Endothelial cell of umbilical vein (primary cell): ENCODE results near the gene CKLF. TPM values are rescaled to one million over a fixed set of nuclear protein-coding genes. Genes with fewer than 3 reads are reported as not detected.

ENCODE experiments used
- BruUV-seq: library from RNA; stranded (reverse); fragments of 400-500 nt; replicated peaks from 2 replicates; lab custom pipeline; 2021; lab: Mats Ljungman, UMichigan
- CTCF ChIA-PET: fragments of 300-600, 350-600 bp; sonication (Branson Sonifier 250); formaldehyde crosslinking; loops from one replicate; lab custom pipeline; 2021; ENCODE audit warnings: antibody characterized with exemption, inconsistent platforms; lab: Charles Lee
- POLR2A ChIA-PET: fragments of 300-600, 350-600 bp; sonication (Branson Sonifier 250); formaldehyde crosslinking; loops from one replicate; lab custom pipeline; 2021; ENCODE audit warnings: antibody characterized with exemption, inconsistent platforms; lab: Charles Lee
- DNase-seq: peaks from one replicate; pipeline ENCODE4 v3.0.0-alpha.2; 2011; ENCODE audit warnings: low read depth, low spot score
- FAIRE-seq: peaks from 2 replicates; lab custom pipeline; 2011; peaks lifted over from hg19 to GRCh38; lab: Jason Lieb, UNC
- H2AFZ ChIP-seq: 2 replicates; pipeline ENCODE4 v1.6.0; 2012; ENCODE audit warnings: low read depth, low read length, control low read depth, inconsistent platforms
- H3K27ac ChIP-seq: 2 replicates; pipeline ENCODE4 v1.5.1; 2011; ENCODE audit warnings: low read depth, mild to moderate bottlenecking, control low read depth, low read length, moderate library complexity; ENCODE audit not compliant: insufficient read depth
- H3K27me3 ChIP-seq, 2 experiments: 2 replicates each; pipeline versions ENCODE4 v1.6.0 to v1.6.1; 2011; ENCODE audit warnings: low read length in 2 of 2, mixed read lengths in 1 of 2; ENCODE audit not compliant: control insufficient read depth in 2 of 2, insufficient read depth in 2 of 2
- H3K36me3 ChIP-seq, 2 experiments: 2 replicates in 1 of 2; 3 replicates in 1 of 2; pipeline ENCODE4 v1.5.1; 2011; ENCODE audit warnings: low read length in 2 of 2, mild to moderate bottlenecking in 1 of 2, moderate library complexity in 1 of 2; ENCODE audit not compliant: control insufficient read depth in 2 of 2, insufficient read depth in 2 of 2; ENCODE audit errors: extremely low read depth in 1 of 2
- H3K4me1 ChIP-seq: 3 replicates; pipeline ENCODE4 v1.5.1; 2011; ENCODE audit warnings: mild to moderate bottlenecking, low read length; ENCODE audit not compliant: control insufficient read depth, insufficient read depth; ENCODE audit errors: extremely low read depth
- H3K4me2 ChIP-seq: 2 replicates; pipeline ENCODE4 v1.6.1; 2011; ENCODE audit warnings: low read length, control low read depth, mixed read lengths; ENCODE audit not compliant: insufficient read depth
- H3K4me3 ChIP-seq, 3 experiments: fragments of 200-600 bp in 1 of 3; sonication (generic), shearing (Covaris generic) in 1 of 3; replicated peaks in 1 of 3; 2 replicates each; pipeline ENCODE4 v1.5.1; 2011 to 2016; ENCODE audit warnings: control low read depth in 3 of 3, low read length in 3 of 3, mild to moderate bottlenecking in 2 of 3, inconsistent platforms in 1 of 3, low read depth in 1 of 3, moderate library complexity in 1 of 3; ENCODE audit not compliant: insufficient read depth in 1 of 3
- H3K79me2 ChIP-seq: 2 replicates; pipeline ENCODE4 v1.6.0; 2012; ENCODE audit warnings: low read length, inconsistent platforms; ENCODE audit not compliant: control insufficient read depth, insufficient read depth
- H3K9ac ChIP-seq: replicated peaks from 2 replicates; pipeline ENCODE3; 2011; ENCODE audit warnings: low read length, control low read depth; ENCODE audit not compliant: insufficient read depth; ENCODE audit errors: extremely low read depth
- H3K9me1 ChIP-seq: replicated peaks from 3 replicates; pipeline ENCODE4 v1.6.0; 2011; ENCODE audit warnings: mild to moderate bottlenecking, low read length; ENCODE audit not compliant: control insufficient read depth, insufficient read depth; ENCODE audit errors: extremely low read depth
- H3K9me3 ChIP-seq: replicated peaks from 2 replicates; pipeline ENCODE4 v1.5.1; 2012; ENCODE audit warnings: low read length, inconsistent platforms; ENCODE audit not compliant: control insufficient read depth, insufficient read depth
- H4K20me1 ChIP-seq: replicated peaks from 2 replicates; pipeline ENCODE3; 2011; ENCODE audit warnings: mild to moderate bottlenecking, low read length; ENCODE audit not compliant: control insufficient read depth, insufficient read depth; ENCODE audit errors: extremely low read depth
- CTCF ChIP-seq, 2 donors: IDR thresholded peaks; 1 replicate in 1 of 2; 2 replicates in 1 of 2; pipeline ENCODE4 v1.5.1; 2011; ENCODE audit warnings: low read length in 2 of 2, mild to moderate bottlenecking in 2 of 2, moderate library complexity in 2 of 2, control low read depth in 1 of 2, inconsistent platforms in 1 of 2, low read depth in 1 of 2; ENCODE audit not compliant: insufficient read depth in 1 of 2; ENCODE audit errors: extremely low read depth in 1 of 2
- EZH2 ChIP-seq: IDR thresholded peaks from 2 replicates; pipeline ENCODE4 v1.6.1; 2012; ENCODE audit warnings: borderline replicate concordance, low read depth, mild to moderate bottlenecking, moderate library complexity, low read length, inconsistent platforms; ENCODE audit not compliant: severe bottlenecking
- FOS ChIP-seq: IDR thresholded peaks from 2 replicates; pipeline ENCODE4 v1.6.1; 2011; ENCODE audit warnings: mild to moderate bottlenecking, low read length, moderate library complexity, borderline replicate concordance; ENCODE audit not compliant: insufficient read depth
- GATA2 ChIP-seq: IDR thresholded peaks from 2 replicates; pipeline ENCODE4 v1.7.0; 2011; ENCODE audit warnings: low read depth, mild to moderate bottlenecking, moderate library complexity, mixed read lengths, low read length; ENCODE audit not compliant: insufficient read length, insufficient read depth
- JUN ChIP-seq: IDR thresholded peaks from 2 replicates; pipeline ENCODE4 v1.6.1; 2011; ENCODE audit warnings: borderline replicate concordance, low read depth; ENCODE audit not compliant: insufficient read length, insufficient read depth
- MAX ChIP-seq: IDR thresholded peaks from 2 replicates; pipeline ENCODE4 v1.6.1; 2011; ENCODE audit not compliant: insufficient read depth, insufficient read length
- MYC ChIP-seq: IDR thresholded peaks from one replicate; pipeline ENCODE4 v1.6.1; 2011; ENCODE audit warnings: mild to moderate bottlenecking, low read depth, low read length
- POLR2A ChIP-seq: IDR thresholded peaks from 2 replicates; pipeline ENCODE4 v1.6.1; 2012; ENCODE audit warnings: low read depth, mild to moderate bottlenecking, control low read depth, low read length
- POLR2AphosphoS5 ChIP-seq: IDR thresholded peaks from 2 replicates; pipeline ENCODE4 v1.6.1; 2012; ENCODE audit warnings: low read depth, mild to moderate bottlenecking, control low read depth, low read length, moderate library complexity; ENCODE audit not compliant: insufficient read depth
- dilution Hi-C: fragments of 300-500 bp; cut with MboI; formaldehyde crosslinking; loops from one replicate; pipeline ENCODE4 v1.15.0; 2019; ENCODE audit warnings: low sequenced_read_pairs; ENCODE audit not compliant: extremely low pct_ligation_motif_present
- intact Hi-C: fragments of 100-400 bp; cut with micrococcal nuclease; formaldehyde crosslinking; loops from one replicate; pipeline ENCODE4 v1.10.0; 2022
- polyA plus RNA-seq, 4 experiments: library from polyadenylated mRNA; depleted of rRNA in 3 of 4; stranded (reverse) in 3 of 4; unstranded in 1 of 4; fragments of >200 nt; gene quantifications; 2 replicates each; pipeline versions ENCODE4 v1.2.1 to v1.2.3, GENCODE V29; 2011 to 2012; ENCODE audit warnings: missing spikeins in 1 of 4
- total RNA-seq: library from RNA; stranded (reverse); gene quantifications from 2 replicates; pipeline ENCODE4 v1.2.3, GENCODE V29; 2021

CKLF gene
- total and polyA plus RNA-seq, 2 donors (not counting 3 experiments of a cell fraction or from before 2014, with no cell fraction given), result 80.0 to 209 TPM

GRCh38 chr16:66548068-66548467, 4.3 kb upstream of the CKLF start:
- ChIA-PET CTCF (interaction anchor here (0.9 to 2.6 kb wide), 9 partner anchors 9 to 60 kb away, joined by 3 to 7 read pairs (median 3); no protein-coding TSS in a partner anchor), POLR2A (interaction anchor here (0.6 kb wide), 1 partner anchor 206 kb away, joined by 3 read pairs; no protein-coding TSS in a partner anchor)
- intact Hi-C loops (no loop called here), dilution Hi-C loops (no loop called here)
- Histone ChIP-seq H3K9me3 (no peaks in the 10 kb centered on the region), H2AFZ (no peak overlapping the region), H3K79me2 (peaks cover 5% of the 10 kb centered on the region), H3K9me1 (no peaks in the 10 kb centered on the region), H4K20me1 (no peaks in the 10 kb centered on the region), H3K4me1 (peaks cover 22% of the 10 kb centered on the region), H3K9ac (no peak overlapping the region), H3K27ac (no peak overlapping the region), H3K4me3 (no peak overlapping the region), H3K36me3 (no peaks in the 10 kb centered on the region), H3K27me3 (no peaks in the 10 kb centered on the region), H3K4me2 (no peak overlapping the region)
- DNase-seq, result no peak
- TF ChIP-seq MAX (no peak), JUN (no peak), FOS (no peak), CTCF (IDR thresholded peaks at IDR 0.05; ENCODE audit: extremely low read depth in 1 of 2, insufficient read depth in 1 of 2, low read depth in 1 of 2, low read length in 2 of 2) (no peak), GATA2 (no peak), POLR2AphosphoS5 (no peak), EZH2 (no peak), POLR2A (no peak), MYC (no peak)
- no TSS peak for BruUV-seq
- FAIRE-seq, result no peak
